HEK293T (cell line): ENCODE data around the gene PCK1.

ENCODE experiments used
- CTCF ChIA-PET: fragments of 350-600 bp; formaldehyde crosslinking; extraction: SDS; loops from one replicate; lab custom pipeline; 2021; ENCODE audit warnings: antibody characterized with exemption, inconsistent platforms; lab: Yijun Ruan, JAX
- POLR2A ChIA-PET: fragments of 350-600 bp; formaldehyde crosslinking; extraction: SDS; loops from one replicate; lab custom pipeline; 2020; ENCODE audit warnings: antibody characterized with exemption, inconsistent platforms; lab: Yijun Ruan, JAX
- DNase-seq: peaks from one replicate; pipeline ENCODE4 v3.0.0; 2012; ENCODE audit warnings: mixed read lengths; ENCODE audit errors: extremely low spot score
- ARNT ChIP-seq: fragments of 450-650 bp; IDR thresholded peaks from 2 replicates; pipeline ENCODE4 v1.6.1; 2017; ENCODE audit warnings: mild to moderate bottlenecking
- BHLHE40 ChIP-seq: fragments of 450-650 bp; IDR thresholded peaks from 2 replicates; pipeline ENCODE4 v1.6.1; 2016; ENCODE audit warnings: mild to moderate bottlenecking, moderate library complexity, borderline replicate concordance
- CTBP1 ChIP-seq: fragments of 450-650 bp; IDR thresholded peaks from 2 replicates; pipeline ENCODE4 v1.6.1; 2016; ENCODE audit warnings: borderline replicate concordance
- ELF4 ChIP-seq: fragments of 450-650 bp; IDR thresholded peaks from 2 replicates; pipeline ENCODE4 v1.6.1; 2017; ENCODE audit warnings: antibody characterized with exemption
- FOXA1 ChIP-seq: fragments of 450-650 bp; IDR thresholded peaks from 2 replicates; pipeline ENCODE4 v1.6.1; 2016; ENCODE audit warnings: mild to moderate bottlenecking
- FOXK2 ChIP-seq: fragments of 450-650 bp; IDR thresholded peaks from 2 replicates; pipeline ENCODE4 v1.6.1; 2016; ENCODE audit warnings: mild to moderate bottlenecking
- FOXM1 ChIP-seq: fragments of 450-650 bp; IDR thresholded peaks from 2 replicates; pipeline ENCODE4 v1.6.1; 2017; ENCODE audit warnings: mild to moderate bottlenecking, borderline replicate concordance
- HDGF ChIP-seq: fragments of 450-650 bp; IDR thresholded peaks from 2 replicates; pipeline ENCODE4 v1.6.1; 2017; ENCODE audit warnings: antibody characterized with exemption, borderline replicate concordance
- L3MBTL2 ChIP-seq: fragments of 450-650 bp; conservative IDR thresholded peaks from 2 replicates; pipeline ENCODE4 v1.6.1; 2016; ENCODE audit warnings: mild to moderate bottlenecking
- LEF1 ChIP-seq: fragments of 450-650 bp; IDR thresholded peaks from 2 replicates; pipeline ENCODE4 v1.6.1; 2017; ENCODE audit warnings: mild to moderate bottlenecking, borderline replicate concordance
- NFRKB ChIP-seq: fragments of 450-650 bp; IDR thresholded peaks from 2 replicates; pipeline ENCODE4 v1.6.1; 2016; ENCODE audit warnings: mild to moderate bottlenecking, moderate library complexity
- SP1 ChIP-seq: fragments of 450-650 bp; IDR thresholded peaks from 2 replicates; pipeline ENCODE4 v1.6.1; 2017
- SUZ12 ChIP-seq: fragments of 450-650 bp; IDR thresholded peaks from 2 replicates; pipeline ENCODE4 v1.6.1; 2016; ENCODE audit warnings: mild to moderate bottlenecking
- TARDBP ChIP-seq: fragments of 450-650 bp; IDR thresholded peaks from 2 replicates; pipeline ENCODE4 v1.6.1; 2016
- ZNF384 ChIP-seq: fragments of 450-650 bp; IDR thresholded peaks from 2 replicates; pipeline ENCODE4 v1.6.1; 2016
- TF ChIP-seq, protein P1 (sequence below): fragments of 450-650 bp; IDR thresholded peaks from 2 replicates; pipeline ENCODE4 v1.6.1; 2016

PCK1 gene

DNA sequence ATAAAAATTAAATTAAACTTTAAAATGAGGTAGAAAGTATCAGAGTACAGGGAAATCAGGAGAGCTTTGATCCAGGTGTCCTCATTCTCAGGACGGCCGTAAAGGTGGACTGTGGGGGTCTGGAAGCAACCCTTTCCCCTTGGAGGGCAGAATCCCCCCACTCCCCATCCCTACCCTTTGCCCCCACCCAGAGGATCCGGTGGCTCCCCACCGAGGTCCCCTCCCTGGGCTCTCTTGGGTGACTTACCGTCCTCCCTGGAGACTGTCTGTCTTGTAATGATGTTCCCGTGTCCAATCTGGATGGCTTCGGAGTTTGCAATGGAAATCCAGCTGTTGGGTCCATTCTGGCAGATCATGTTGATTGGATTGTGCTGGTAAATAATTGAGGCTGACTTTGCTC, 52.0 kb downstream of the PCK1 start:
- TF ChIP-seq, protein P1, sequence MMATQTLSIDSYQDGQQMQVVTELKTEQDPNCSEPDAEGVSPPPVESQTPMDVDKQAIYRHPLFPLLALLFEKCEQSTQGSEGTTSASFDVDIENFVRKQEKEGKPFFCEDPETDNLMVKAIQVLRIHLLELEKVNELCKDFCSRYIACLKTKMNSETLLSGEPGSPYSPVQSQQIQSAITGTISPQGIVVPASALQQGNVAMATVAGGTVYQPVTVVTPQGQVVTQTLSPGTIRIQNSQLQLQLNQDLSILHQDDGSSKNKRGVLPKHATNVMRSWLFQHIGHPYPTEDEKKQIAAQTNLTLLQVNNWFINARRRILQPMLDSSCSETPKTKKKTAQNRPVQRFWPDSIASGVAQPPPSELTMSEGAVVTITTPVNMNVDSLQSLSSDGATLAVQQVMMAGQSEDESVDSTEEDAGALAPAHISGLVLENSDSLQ, result no peak
- TF ChIP-seq FOXA1, result no peak
- no peak for TF ChIP-seq CTBP1
- no peak for TF ChIP-seq ELF4
- no peak for TF ChIP-seq SP1
- no peak for TF ChIP-seq L3MBTL2
- TF ChIP-seq ZNF384, result no peak
- TF ChIP-seq ARNT, result no peak
- no peak for TF ChIP-seq TARDBP
- TF ChIP-seq FOXM1, result no peak
- TF ChIP-seq SUZ12, result no peak
- TF ChIP-seq BHLHE40, result no peak
- TF ChIP-seq FOXK2, result no peak
- CTCF ChIA-PET, result no interaction called here
- no peak for DNase-seq
- POLR2A ChIA-PET, result no interaction called here

DNA sequence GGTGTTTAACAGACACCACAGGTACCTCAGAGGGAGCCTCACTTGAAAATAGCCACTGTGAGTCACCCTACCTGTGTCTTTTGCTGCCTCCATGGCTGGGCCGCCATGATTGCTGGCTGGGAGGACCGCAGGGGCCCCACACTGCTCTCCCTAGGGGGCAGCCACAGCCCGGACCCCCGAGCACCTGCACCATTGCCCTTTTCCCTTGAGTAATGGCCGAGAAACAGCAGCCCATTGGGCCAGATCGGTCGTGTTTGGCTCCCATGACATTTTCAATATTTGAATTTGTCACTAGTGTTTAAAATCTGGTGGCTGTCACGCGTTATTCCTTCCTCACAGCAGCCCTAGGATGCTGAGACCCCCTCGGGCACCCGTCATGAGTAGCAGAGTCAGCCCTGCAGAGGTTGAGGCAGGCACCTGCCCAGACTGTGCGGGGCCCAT, 52.6 kb downstream of the PCK1 start:
- ChIA-PET CTCF (no interaction called here), POLR2A (no interaction called here)
- no peak for DNase-seq
- TF ChIP-seq FOXM1, result no peak
- TF ChIP-seq ARNT, result no peak
- TF ChIP-seq, protein P1, result no peak
- TF ChIP-seq LEF1, result no peak
- TF ChIP-seq ELF4, result no peak
- TF ChIP-seq L3MBTL2, result no peak
- TF ChIP-seq TARDBP, result no peak
- no peak for TF ChIP-seq FOXA1
- no peak for TF ChIP-seq CTBP1
- no peak for TF ChIP-seq SUZ12
- TF ChIP-seq SP1, result no peak
- no peak for TF ChIP-seq FOXK2

DNA sequence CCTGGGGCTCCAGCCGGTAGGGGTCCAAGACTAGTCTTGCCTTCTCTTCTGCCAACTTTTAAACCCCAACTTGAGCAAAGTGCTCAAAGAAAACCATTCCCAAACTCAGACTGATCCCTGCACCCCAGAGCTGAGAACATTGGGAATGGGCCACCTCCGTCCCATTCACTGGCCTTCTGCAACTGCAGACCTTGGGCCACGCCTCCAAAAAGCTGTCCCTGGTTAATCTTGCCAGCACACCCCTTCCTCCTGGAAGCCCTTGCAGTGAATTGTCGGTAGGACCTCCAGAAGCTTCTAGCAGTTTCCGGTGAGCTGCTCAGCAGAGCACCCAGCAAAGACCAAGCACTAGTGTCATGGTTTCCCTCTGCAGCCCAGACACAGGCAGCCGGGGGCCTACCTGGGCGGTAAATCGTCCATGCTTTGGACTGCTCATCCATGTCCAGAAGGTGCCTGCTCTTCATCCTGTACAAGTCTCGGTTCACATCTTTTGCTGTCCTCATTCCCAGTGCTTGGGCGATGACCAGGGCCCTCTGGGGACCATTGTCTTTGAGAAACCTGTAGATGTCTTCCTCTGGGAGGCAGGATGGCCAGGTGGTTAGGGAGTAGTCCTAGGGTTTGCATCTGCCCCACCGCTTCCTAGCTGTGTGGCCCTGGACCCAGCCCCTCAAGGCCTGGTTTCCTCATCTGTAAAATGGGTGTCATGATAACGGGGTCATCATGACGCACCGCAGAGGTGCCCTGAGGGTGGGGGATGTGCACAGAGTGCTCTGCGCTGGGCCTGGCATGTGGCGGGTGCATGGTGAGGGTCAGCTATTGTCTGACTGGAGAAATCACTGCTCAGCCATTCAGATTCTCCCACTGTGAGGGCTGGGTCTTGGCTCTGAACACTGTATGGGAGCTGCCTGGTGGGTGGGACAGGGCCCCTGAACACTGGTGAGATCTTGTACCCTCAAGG, 53.9 kb downstream of the PCK1 start:
- POLR2A ChIA-PET, result no interaction called here
- CTCF ChIA-PET, result no interaction called here
- no peak for TF ChIP-seq ZNF384
- TF ChIP-seq HDGF, result no peak
- DNase-seq, result no peak

DNA sequence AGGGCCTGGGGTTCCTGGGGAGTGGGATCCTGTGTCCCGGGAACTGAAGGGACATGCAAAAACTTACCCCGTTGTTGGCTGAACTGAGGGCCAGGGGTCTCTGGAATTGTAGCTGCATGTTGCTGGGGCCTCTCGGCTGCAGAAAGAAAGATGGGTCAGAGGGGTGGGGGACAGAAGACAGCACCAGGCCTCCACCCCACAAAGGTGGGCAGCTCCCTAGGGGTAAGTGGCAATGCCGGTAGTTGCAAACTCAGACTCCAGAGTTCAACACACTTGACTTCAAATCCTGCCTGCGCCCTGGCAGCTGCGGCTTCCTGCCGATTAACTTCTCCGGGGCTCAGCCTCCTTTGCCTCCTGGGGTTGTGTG, 54.5 kb downstream of the PCK1 start:
- DNase-seq, result no peak
- CTCF ChIA-PET, result no interaction called here
- POLR2A ChIA-PET, result no interaction called here
- TF ChIP-seq ZNF384, result no peak
- TF ChIP-seq L3MBTL2, result no peak
- TF ChIP-seq SP1, result no peak
- TF ChIP-seq SUZ12, result no peak
- TF ChIP-seq BHLHE40, result no peak
- TF ChIP-seq, protein P1, result no peak
- TF ChIP-seq FOXA1, result no peak
- no peak for TF ChIP-seq HDGF

DNA sequence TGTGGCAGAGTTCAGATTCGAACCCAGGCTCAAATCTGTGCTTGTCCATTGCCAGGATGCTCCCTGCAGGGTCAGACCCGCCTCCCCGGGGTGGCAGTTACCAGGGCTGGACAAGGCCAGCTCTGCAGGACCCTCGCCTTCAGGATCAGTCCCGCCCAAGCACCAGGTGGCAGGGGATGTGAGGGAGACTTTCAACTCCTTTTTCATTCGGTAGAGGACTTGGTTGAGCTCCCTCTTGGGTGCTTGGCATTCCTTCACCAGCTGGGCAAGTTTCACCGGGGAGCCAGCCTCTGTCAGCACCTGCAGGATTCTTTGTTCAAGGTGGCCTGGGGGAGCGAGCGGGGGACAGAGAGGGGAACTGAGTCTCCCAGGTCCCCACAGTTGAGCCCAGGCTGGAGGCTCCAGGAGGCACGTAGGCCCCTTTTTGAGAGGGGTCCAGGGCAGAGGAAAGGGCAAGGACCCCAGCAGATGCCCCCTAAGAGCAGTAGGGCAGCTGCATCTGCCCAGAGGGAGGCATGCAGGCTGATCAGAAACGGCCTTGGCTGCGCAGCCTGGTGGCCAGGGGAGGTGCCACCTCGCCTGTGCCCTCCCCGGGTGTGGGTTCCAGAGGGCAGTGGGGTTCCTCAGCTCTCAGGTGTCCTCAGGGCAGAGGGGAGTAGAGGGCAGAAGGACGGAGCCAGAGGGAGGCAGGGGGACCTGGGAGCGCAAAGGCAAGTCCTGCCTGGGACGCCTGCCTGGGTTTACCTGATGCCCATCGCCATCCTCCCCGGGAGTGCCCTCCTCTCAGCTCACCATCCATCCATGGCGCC, 55.4 kb downstream of the PCK1 start:
- ChIA-PET POLR2A (no interaction called here), CTCF (interaction anchor here (0.6 kb wide), 1 partner anchor 618 kb away, joined by 6 read pairs; no protein-coding TSS in a partner anchor)
- TF ChIP-seq NFRKB (no peak), SP1 (no peak), BHLHE40 (no peak), TARDBP (no peak), LEF1 (no peak), FOXA1 (no peak), HDGF (no peak), ARNT (no peak), L3MBTL2 (no peak), ZNF384 (no peak), CTBP1 (no peak), FOXK2 (no peak), ELF4 (no peak), FOXM1 (no peak), SUZ12 (no peak)
- TF ChIP-seq, protein P1, result no peak
- no peak for DNase-seq
